ENCODE measurements around the gene CERT1. TPM values are rescaled to one million over a fixed set of nuclear protein-coding genes. Genes with fewer than 3 reads are reported as not detected.

CERT1 gene
- total RNA-seq, 1 donor from 2014 or later = 45.4 TPM

DNA sequence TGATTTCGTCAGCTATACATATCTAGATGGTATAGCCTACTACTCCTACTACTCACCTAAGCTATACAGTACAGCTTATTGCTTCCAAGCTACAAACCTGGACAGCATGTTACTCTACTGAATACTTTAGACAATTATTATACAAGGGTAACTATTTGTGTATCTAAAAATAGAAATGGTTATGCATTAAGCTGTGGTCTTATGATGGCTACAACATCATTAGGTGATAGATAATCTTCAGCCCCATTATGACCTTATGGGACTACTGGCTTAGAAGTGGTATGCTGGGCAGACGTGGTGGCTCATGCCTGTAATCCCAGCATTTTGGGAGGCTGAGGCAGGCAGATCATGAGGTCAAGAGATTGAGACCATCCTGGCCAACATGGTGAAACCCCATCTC, 40.2 kb downstream of the CERT1 start:
- DNase-seq = no peak
- TF ChIP-seq, protein P1, sequence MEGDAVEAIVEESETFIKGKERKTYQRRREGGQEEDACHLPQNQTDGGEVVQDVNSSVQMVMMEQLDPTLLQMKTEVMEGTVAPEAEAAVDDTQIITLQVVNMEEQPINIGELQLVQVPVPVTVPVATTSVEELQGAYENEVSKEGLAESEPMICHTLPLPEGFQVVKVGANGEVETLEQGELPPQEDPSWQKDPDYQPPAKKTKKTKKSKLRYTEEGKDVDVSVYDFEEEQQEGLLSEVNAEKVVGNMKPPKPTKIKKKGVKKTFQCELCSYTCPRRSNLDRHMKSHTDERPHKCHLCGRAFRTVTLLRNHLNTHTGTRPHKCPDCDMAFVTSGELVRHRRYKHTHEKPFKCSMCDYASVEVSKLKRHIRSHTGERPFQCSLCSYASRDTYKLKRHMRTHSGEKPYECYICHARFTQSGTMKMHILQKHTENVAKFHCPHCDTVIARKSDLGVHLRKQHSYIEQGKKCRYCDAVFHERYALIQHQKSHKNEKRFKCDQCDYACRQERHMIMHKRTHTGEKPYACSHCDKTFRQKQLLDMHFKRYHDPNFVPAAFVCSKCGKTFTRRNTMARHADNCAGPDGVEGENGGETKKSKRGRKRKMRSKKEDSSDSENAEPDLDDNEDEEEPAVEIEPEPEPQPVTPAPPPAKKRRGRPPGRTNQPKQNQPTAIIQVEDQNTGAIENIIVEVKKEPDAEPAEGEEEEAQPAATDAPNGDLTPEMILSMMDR (IDR thresholded peaks at IDR 0.05; ENCODE audit: partially characterized antibody, unreplicated experiment) = no peak
- Mint-ChIP-seq H3K27me3 (ENCODE audit: unreplicated experiment) (no peaks in the 10 kb centered on the region), H3K4me1 (ENCODE audit: low read depth, unreplicated experiment) (no peaks in the 10 kb centered on the region), H3K9me3 (ENCODE audit: unreplicated experiment) (peaks cover 13% of the 10 kb centered on the region), H3K36me3 (ENCODE audit: unreplicated experiment) (peaks cover 15% of the 10 kb centered on the region), H3K27ac (ENCODE audit: unreplicated experiment) (no peak overlapping the region), H3K4me3 (ENCODE audit: unreplicated experiment) (no peak overlapping the region)

DNA sequence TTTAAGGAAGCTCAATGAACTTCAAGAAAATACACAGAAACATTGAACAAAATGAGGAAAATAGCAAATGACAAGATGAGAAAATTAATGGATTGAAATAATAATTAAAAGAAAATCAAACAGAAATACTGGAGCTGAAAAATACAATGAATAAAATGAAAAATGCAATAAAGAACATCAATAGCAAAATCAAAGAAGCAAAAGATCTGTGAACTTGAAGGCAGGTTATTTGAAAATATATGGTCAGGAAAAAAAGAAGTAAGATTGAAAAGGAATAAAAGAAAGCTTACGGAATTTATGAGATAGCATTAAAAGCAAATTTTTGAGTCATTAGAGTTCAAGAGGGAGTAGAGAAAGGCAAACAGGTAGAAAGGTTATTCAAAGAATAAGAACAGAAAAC, 42.4 kb downstream of the CERT1 start:
- no peak for DNase-seq
- Mint-ChIP-seq H3K4me1 (ENCODE audit: low read depth, unreplicated experiment) (no peaks in the 10 kb centered on the region), H3K27ac (ENCODE audit: unreplicated experiment) (no peak overlapping the region), H3K27me3 (ENCODE audit: unreplicated experiment) (no peaks in the 10 kb centered on the region), H3K36me3 (ENCODE audit: unreplicated experiment) (peaks cover 15% of the 10 kb centered on the region), H3K9me3 (ENCODE audit: unreplicated experiment) (peaks cover 14% of the 10 kb centered on the region), H3K4me3 (ENCODE audit: unreplicated experiment) (no peak overlapping the region)
- TF ChIP-seq, protein P1 (IDR thresholded peaks at IDR 0.05; ENCODE audit: partially characterized antibody, unreplicated experiment) = no peak

DNA sequence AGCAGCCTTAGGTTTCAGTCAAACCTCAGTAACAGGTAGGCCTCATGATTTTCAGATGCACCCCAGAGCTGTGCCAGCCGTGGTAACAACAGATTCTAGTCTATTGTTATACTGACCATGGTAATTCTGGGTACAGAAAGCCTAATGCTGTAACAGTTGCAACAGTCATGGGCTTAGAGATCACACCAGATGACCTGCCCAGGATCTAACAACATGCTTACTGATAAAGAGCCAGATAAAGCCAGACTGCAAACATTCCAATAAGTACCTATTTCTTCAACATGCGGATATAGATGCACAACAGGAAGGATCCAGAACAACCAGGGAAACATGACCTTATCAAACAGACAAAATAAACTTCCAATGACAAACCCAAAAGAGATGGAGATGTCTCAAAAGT, 42.8 kb downstream of the CERT1 start:
- DNase-seq = no peak
- Mint-ChIP-seq H3K27ac (ENCODE audit: unreplicated experiment) (no peak overlapping the region), H3K27me3 (ENCODE audit: unreplicated experiment) (no peaks in the 10 kb centered on the region), H3K36me3 (ENCODE audit: unreplicated experiment) (peaks cover 15% of the 10 kb centered on the region), H3K4me3 (ENCODE audit: unreplicated experiment) (no peak overlapping the region), H3K4me1 (ENCODE audit: low read depth, unreplicated experiment) (no peaks in the 10 kb centered on the region), H3K9me3 (ENCODE audit: unreplicated experiment) (peaks cover 16% of the 10 kb centered on the region)
- TF ChIP-seq, protein P1 (IDR thresholded peaks at IDR 0.05; ENCODE audit: partially characterized antibody, unreplicated experiment) = no peak

DNA sequence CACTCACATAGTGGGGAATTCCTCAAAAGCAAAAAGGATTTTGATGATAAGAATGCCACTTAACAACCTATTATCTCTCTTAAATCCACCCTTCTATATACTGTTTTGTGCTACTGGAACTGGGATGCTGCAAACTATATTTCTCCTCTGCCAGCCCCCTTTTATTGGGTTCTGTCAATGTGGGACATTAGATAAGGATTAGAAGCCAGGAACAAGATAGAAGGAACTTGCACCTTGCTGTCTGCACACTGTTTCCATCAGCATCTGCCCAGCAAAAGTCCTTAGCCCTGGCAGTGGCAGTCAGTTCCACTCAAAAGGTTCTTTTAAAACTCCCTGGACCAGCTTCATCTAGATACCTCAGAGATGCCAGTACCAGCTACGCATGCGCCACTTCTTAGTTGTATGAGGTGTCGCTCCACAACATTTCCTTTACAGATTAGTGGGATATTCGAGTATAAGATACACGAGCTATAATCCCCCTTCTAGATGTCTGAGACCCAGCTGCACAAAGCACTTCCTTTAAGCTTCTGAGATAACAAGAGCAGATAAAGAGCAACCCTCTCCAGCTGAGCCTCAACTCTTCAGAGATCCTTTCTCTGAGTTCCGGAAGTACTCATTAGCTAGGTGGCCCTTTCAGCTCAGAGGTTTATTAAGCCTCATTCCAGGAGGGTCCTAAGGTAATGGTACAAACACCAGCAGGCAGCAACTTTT, 45.3 kb downstream of the CERT1 start:
- no peak overlapping the region for H3K27ac Mint-ChIP-seq (ENCODE audit: unreplicated experiment)

DNA sequence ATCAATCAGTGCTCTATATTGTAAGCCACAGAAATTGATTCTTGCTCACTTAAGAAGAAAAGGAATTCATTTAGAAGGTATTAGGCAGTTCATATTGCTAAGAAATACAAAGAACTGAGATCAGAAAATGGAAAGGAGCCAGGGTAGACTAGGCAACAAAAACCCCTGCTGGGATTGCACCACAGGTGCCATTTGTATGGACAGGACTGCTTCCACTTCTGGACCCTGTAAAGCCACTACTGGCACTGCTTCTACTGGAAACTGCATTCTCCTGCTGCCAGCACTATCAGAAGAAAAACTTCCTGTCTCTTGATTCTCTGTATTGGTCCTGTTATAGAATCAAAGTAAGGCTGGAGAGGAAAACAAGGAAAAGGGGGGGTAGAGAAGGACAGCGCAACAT, 45.9 kb downstream of the CERT1 start:
- Mint-ChIP-seq H3K9me3 (ENCODE audit: unreplicated experiment) (peaks cover 15% of the 10 kb centered on the region), H3K27ac (ENCODE audit: unreplicated experiment) (no peak overlapping the region), H3K4me3 (ENCODE audit: unreplicated experiment) (no peak overlapping the region), H3K4me1 (ENCODE audit: low read depth, unreplicated experiment) (peaks cover 9% of the 10 kb centered on the region), H3K36me3 (ENCODE audit: unreplicated experiment) (peaks cover 15% of the 10 kb centered on the region), H3K27me3 (ENCODE audit: unreplicated experiment) (peaks cover 2% of the 10 kb centered on the region)
- TF ChIP-seq, protein P1 (IDR thresholded peaks at IDR 0.05; ENCODE audit: partially characterized antibody, unreplicated experiment) = no peak
- DNase-seq = no peak

More for the DNA sequence above, 45.3 kb downstream of the CERT1 start:
- H3K4me3 Mint-ChIP-seq (ENCODE audit: unreplicated experiment) = no peak overlapping the region
- DNase-seq = no peak
- no peaks in the 10 kb centered on the region for H3K27me3 Mint-ChIP-seq (ENCODE audit: unreplicated experiment)
- peaks cover 15% of the 10 kb centered on the region for H3K36me3 Mint-ChIP-seq (ENCODE audit: unreplicated experiment)
- H3K4me1 Mint-ChIP-seq (ENCODE audit: low read depth, unreplicated experiment) = peaks cover 2% of the 10 kb centered on the region
- TF ChIP-seq, protein P1 (IDR thresholded peaks at IDR 0.05; ENCODE audit: partially characterized antibody, unreplicated experiment) = no peak
- H3K9me3 Mint-ChIP-seq (ENCODE audit: unreplicated experiment) = peaks cover 16% of the 10 kb centered on the region

Measured in glutamatergic neuron (in vitro differentiated cells).